Measurements from ENCODE around the gene CTCFL.
"Not testable (repeated sequence)": the region's sequence is repeated elsewhere in the genome, so short reads cannot be mapped to it uniquely, and the experiment has no call there.

The CTCFL gene

GRCh38 chr20:57525328-57526086 lies 567 bp upstream of the CTCFL start:
- Histone ChIP-seq H3K4me3 (ENCODE audit: insufficient read depth, low read depth, low read length) (no peak overlapping the region), H3K36me3 (ENCODE audit: control insufficient read depth, insufficient read depth, low read length) (no peaks in the 10 kb centered on the region), H3K27ac (ENCODE audit: insufficient read depth, low read depth, low read length, poor library complexity, severe bottlenecking) (no peak overlapping the region), H3K9me3 (ENCODE audit: control insufficient read depth, low read length) (no peaks in the 10 kb centered on the region), H3K4me1 (ENCODE audit: control insufficient read depth, insufficient read depth, low read length) (peaks cover 10% of the 10 kb centered on the region), H3K27me3 (ENCODE audit: control insufficient read depth, insufficient read depth, low read length, poor library complexity, severe bottlenecking) (no peaks in the 10 kb centered on the region)
- 77 to 86% methylated on average over 9 to 10 of the region's 10 CpGs for WGBS, 2 experiments

- 88 to 91% methylated on average over 11 of the region's 11 CpGs for WGBS, 2 experiments
- H3K27me3 ChIP-seq (ENCODE audit: control insufficient read depth, insufficient read depth, low read length, poor library complexity, severe bottlenecking), result no peaks in the 10 kb centered on the region
- H3K4me1 ChIP-seq (ENCODE audit: control insufficient read depth, insufficient read depth, low read length), result peaks cover 10% of the 10 kb centered on the region
- no peak overlapping the region for H3K4me3 ChIP-seq (ENCODE audit: insufficient read depth, low read depth, low read length)
- H3K36me3 ChIP-seq (ENCODE audit: control insufficient read depth, insufficient read depth, low read length), result no peaks in the 10 kb centered on the region
- no peaks in the 10 kb centered on the region for H3K9me3 ChIP-seq (ENCODE audit: control insufficient read depth, low read length)
- H3K27ac ChIP-seq (ENCODE audit: insufficient read depth, low read depth, low read length, poor library complexity, severe bottlenecking), result no peak overlapping the region
Measured at GRCh38 chr20:57523782-57524181, 1.2 kb downstream of the CTCFL start.

- Histone ChIP-seq H3K4me1 (ENCODE audit: control insufficient read depth, insufficient read depth, low read length) (peaks cover 10% of the 10 kb centered on the region), H3K27me3 (ENCODE audit: control insufficient read depth, insufficient read depth, low read length, poor library complexity, severe bottlenecking) (no peaks in the 10 kb centered on the region), H3K27ac (ENCODE audit: insufficient read depth, low read depth, low read length, poor library complexity, severe bottlenecking) (no peak overlapping the region), H3K4me3 (ENCODE audit: insufficient read depth, low read depth, low read length) (no peak overlapping the region), H3K9me3 (ENCODE audit: control insufficient read depth, low read length) (no peaks in the 10 kb centered on the region), H3K36me3 (ENCODE audit: control insufficient read depth, insufficient read depth, low read length) (no peaks in the 10 kb centered on the region)
- 74 to 80% methylated on average over 5 of the region's 5 CpGs for WGBS, 2 experiments
Measured at GRCh38 chr20:57522380-57523140, 2.4 kb downstream of the CTCFL start.

GRCh38 chr20:57517904-57518303 lies 7.0 kb downstream of the CTCFL start:
- Histone ChIP-seq H3K27me3 (ENCODE audit: control insufficient read depth, insufficient read depth, low read length, poor library complexity, severe bottlenecking) (no peaks in the 10 kb centered on the region), H3K27ac (ENCODE audit: insufficient read depth, low read depth, low read length, poor library complexity, severe bottlenecking) (no peak overlapping the region), H3K36me3 (ENCODE audit: control insufficient read depth, insufficient read depth, low read length) (no peaks in the 10 kb centered on the region), H3K4me1 (ENCODE audit: control insufficient read depth, insufficient read depth, low read length) (peaks cover 4% of the 10 kb centered on the region), H3K4me3 (ENCODE audit: insufficient read depth, low read depth, low read length) (no peak overlapping the region), H3K9me3 (ENCODE audit: control insufficient read depth, low read length) (no peaks in the 10 kb centered on the region)
- WGBS, 2 experiments, result 88 to 91% methylated on average over 5 of the region's 5 CpGs

- H3K27ac ChIP-seq (ENCODE audit: insufficient read depth, low read depth, low read length, poor library complexity, severe bottlenecking), result peak overlapping the region; percentile 29
- H3K27me3 ChIP-seq (ENCODE audit: control insufficient read depth, insufficient read depth, low read length, poor library complexity, severe bottlenecking), result no peaks in the 10 kb centered on the region
- H3K9me3 ChIP-seq (ENCODE audit: control insufficient read depth, low read length), result no peaks in the 10 kb centered on the region
- no peaks in the 10 kb centered on the region for H3K36me3 ChIP-seq (ENCODE audit: control insufficient read depth, insufficient read depth, low read length)
- H3K4me1 ChIP-seq (ENCODE audit: control insufficient read depth, insufficient read depth, low read length), result peaks cover 4% of the 10 kb centered on the region
- no peak overlapping the region for H3K4me3 ChIP-seq (ENCODE audit: insufficient read depth, low read depth, low read length)
- 39% methylated on average over 17 of the region's 17 CpGs for WGBS, 2 experiments
Measured at GRCh38 chr20:57514273-57514751, 10.6 kb downstream of the CTCFL start.

- no peak overlapping the region for H3K4me3 ChIP-seq (ENCODE audit: insufficient read depth, low read depth, low read length)
- H3K36me3 ChIP-seq (ENCODE audit: control insufficient read depth, insufficient read depth, low read length), result no peaks in the 10 kb centered on the region
- H3K4me1 ChIP-seq (ENCODE audit: control insufficient read depth, insufficient read depth, low read length), result peaks cover 13% of the 10 kb centered on the region
- H3K27ac ChIP-seq (ENCODE audit: insufficient read depth, low read depth, low read length, poor library complexity, severe bottlenecking), result no peak overlapping the region
- 83% methylated on average over 1 of the region's 1 CpG for WGBS, 2 experiments
- no peaks in the 10 kb centered on the region for H3K27me3 ChIP-seq (ENCODE audit: control insufficient read depth, insufficient read depth, low read length, poor library complexity, severe bottlenecking)
- H3K9me3 ChIP-seq (ENCODE audit: control insufficient read depth, low read length), result no peaks in the 10 kb centered on the region
Measured at GRCh38 chr20:57513199-57513598, 11.7 kb downstream of the CTCFL start.

GRCh38 chr20:57512432-57512831 lies 12.5 kb downstream of the CTCFL start:
- 94 to 95% methylated on average over 5 of the region's 5 CpGs for whole genome bisulfite sequencing, 2 experiments
- H3K36me3 ChIP-seq (ENCODE audit: control insufficient read depth, insufficient read depth, low read length), result no peaks in the 10 kb centered on the region
- no peaks in the 10 kb centered on the region for H3K27me3 ChIP-seq (ENCODE audit: control insufficient read depth, insufficient read depth, low read length, poor library complexity, severe bottlenecking)
- H3K4me1 ChIP-seq (ENCODE audit: control insufficient read depth, insufficient read depth, low read length), result peaks cover 14% of the 10 kb centered on the region
- H3K4me3 ChIP-seq (ENCODE audit: insufficient read depth, low read depth, low read length), result no peak overlapping the region
- H3K27ac ChIP-seq (ENCODE audit: insufficient read depth, low read depth, low read length, poor library complexity, severe bottlenecking), result no peak overlapping the region
- no peaks in the 10 kb centered on the region for H3K9me3 ChIP-seq (ENCODE audit: control insufficient read depth, low read length)

GRCh38 chr20:57511709-57512108 lies 13.2 kb downstream of the CTCFL start:
- not testable (repeated sequence) for H3K4me3 ChIP-seq (ENCODE audit: insufficient read depth, low read depth, low read length); H3K27me3 ChIP-seq (ENCODE audit: control insufficient read depth, insufficient read depth, low read length, poor library complexity, severe bottlenecking); H3K9me3 ChIP-seq (ENCODE audit: control insufficient read depth, low read length); H3K27ac ChIP-seq (ENCODE audit: insufficient read depth, low read depth, low read length, poor library complexity, severe bottlenecking); H3K36me3 ChIP-seq (ENCODE audit: control insufficient read depth, insufficient read depth, low read length)
- H3K4me1 ChIP-seq (ENCODE audit: control insufficient read depth, insufficient read depth, low read length), result peaks cover 14% of the 10 kb centered on the region
- 90 to 94% methylated on average over 7 of the region's 7 CpGs for WGBS, 2 experiments

GRCh38 chr20:57509665-57510237 lies 15.2 kb downstream of the CTCFL start:
- Histone ChIP-seq H3K27me3 (ENCODE audit: control insufficient read depth, insufficient read depth, low read length, poor library complexity, severe bottlenecking) (no peaks in the 10 kb centered on the region), H3K9me3 (ENCODE audit: control insufficient read depth, low read length) (no peaks in the 10 kb centered on the region), H3K4me1 (ENCODE audit: control insufficient read depth, insufficient read depth, low read length) (peaks cover 14% of the 10 kb centered on the region), H3K36me3 (ENCODE audit: control insufficient read depth, insufficient read depth, low read length) (no peaks in the 10 kb centered on the region), H3K4me3 (ENCODE audit: insufficient read depth, low read depth, low read length) (no peak overlapping the region), H3K27ac (ENCODE audit: insufficient read depth, low read depth, low read length, poor library complexity, severe bottlenecking) (no peak overlapping the region)
- 60 to 68% methylated on average over 5 of the region's 5 CpGs for WGBS, 2 experiments

- Histone ChIP-seq H3K4me1 (ENCODE audit: control insufficient read depth, insufficient read depth, low read length) (peaks cover 11% of the 10 kb centered on the region), H3K4me3 (ENCODE audit: insufficient read depth, low read depth, low read length) (no peak overlapping the region), H3K9me3 (ENCODE audit: control insufficient read depth, low read length) (no peaks in the 10 kb centered on the region), H3K27me3 (ENCODE audit: control insufficient read depth, insufficient read depth, low read length, poor library complexity, severe bottlenecking) (no peaks in the 10 kb centered on the region), H3K27ac (ENCODE audit: insufficient read depth, low read depth, low read length, poor library complexity, severe bottlenecking) (peak overlapping the region; percentile 71), H3K36me3 (ENCODE audit: control insufficient read depth, insufficient read depth, low read length) (no peaks in the 10 kb centered on the region)
- WGBS, 2 experiments, result 29 to 40% methylated on average over 5 of the region's 5 CpGs
Measured at GRCh38 chr20:57508831-57509230, 16.1 kb downstream of the CTCFL start.

Measured in ectodermal cell (in vitro differentiated cells).